HCT116 (cell line): ENCODE measurements around the gene CENPT. TPM values are rescaled to one million over a fixed set of nuclear protein-coding genes. Genes with fewer than 3 reads are reported as not detected.

ENCODE experiments used
- ATAC-seq: fragments of 200-7000 bp; cut with Tn5 transposase; 2 replicates; pipeline ENCODE4 v1.9.1; 2020; ENCODE audit warnings: mild to moderate bottlenecking, moderate library complexity
- BruUV-seq: library from RNA; stranded (reverse); fragments of 400-500 nt; replicated peaks from 2 replicates; lab custom pipeline; 2021; lab: Mats Ljungman, UMichigan
- CTCF ChIA-PET: fragments of 300-600 bp; sonication (Branson Sonifier 250); formaldehyde crosslinking; loops from one replicate; lab custom pipeline; 2021; ENCODE audit warnings: antibody characterized with exemption; lab: Charles Lee
- POLR2A ChIA-PET: fragments of 300-600, 350-600 bp; sonication (Branson Sonifier 250); formaldehyde crosslinking; loops from one replicate; lab custom pipeline; 2021; ENCODE audit warnings: antibody characterized with exemption; lab: Charles Lee
- RAD21 ChIA-PET, 2 experiments: fragments of 300-600 bp; sonication (Branson Sonifier 250); formaldehyde crosslinking; loops; one replicate each; lab custom pipeline; 2023; ENCODE audit warnings: low total read pairs in 2 of 2; ENCODE audit not compliant: uncharacterized antibody in 2 of 2, unreplicated experiment in 2 of 2, low non-redundant PET in 1 of 2; lab: Charles Lee
- DNase-seq: peaks from one replicate; pipeline ENCODE4 v3.0.0-alpha.2; 2010; ENCODE audit warnings: low read depth, low spot score
- H2AFZ ChIP-seq: fragments of 200-600 bp; shearing (Covaris generic), sonication (generic); 2 replicates; pipeline ENCODE4 v1.6.1; 2017; ENCODE audit warnings: low read depth, mixed run types, mixed read lengths, antibody characterized with exemption, low read length; ENCODE audit not compliant: poor library complexity, severe bottlenecking
- H3K27ac ChIP-seq: 2 replicates; pipeline ENCODE4 v1.5.1; 2012; ENCODE audit warnings: low read depth, low read length
- H3K27me3 ChIP-seq: fragments of 200-600 bp; sonication (generic); 2 replicates; pipeline ENCODE4 v1.6.1; 2016; ENCODE audit warnings: mixed run types, low read length, mixed read lengths; ENCODE audit not compliant: insufficient read depth
- H3K36me3 ChIP-seq, 2 experiments: fragments of 200-500 bp in 1 of 2; fragments of 200-600 bp in 1 of 2; sonication (Bioruptor generic) in 1 of 2; sonication (generic) in 1 of 2; 2 replicates each; pipeline versions ENCODE4 v1.5.1 to v1.6.1; 2014 to 2016; ENCODE audit warnings: low read length in 2 of 2, inconsistent platforms in 1 of 2, mixed read lengths in 1 of 2, mixed run types in 1 of 2; ENCODE audit not compliant: insufficient read depth in 2 of 2, control insufficient read depth in 1 of 2
- H3K4me1 ChIP-seq, 2 experiments: fragments of 200-600 bp in 1 of 2; sonication (generic) in 1 of 2; 2 replicates each; pipeline versions ENCODE4 v1.5.1 to v1.6.1; 2012 to 2017; ENCODE audit warnings: low read length in 2 of 2, inconsistent platforms in 1 of 2, mild to moderate bottlenecking in 1 of 2, mixed read lengths in 1 of 2, mixed run types in 1 of 2, moderate library complexity in 1 of 2; ENCODE audit not compliant: insufficient read depth in 2 of 2, control insufficient read depth in 1 of 2
- H3K4me2 ChIP-seq: fragments of 200-600 bp; sonication (generic); 2 replicates; pipeline ENCODE4 v1.6.1; 2017; ENCODE audit warnings: mixed run types, low read length, mixed read lengths
- H3K4me3 ChIP-seq, 2 experiments: fragments of 200-600 bp in 1 of 2; sonication (generic) in 1 of 2; replicated peaks in 1 of 2; 2 replicates each; pipeline ENCODE4 v1.5.1; 2011 to 2016; ENCODE audit warnings: low read length in 2 of 2, control low read depth in 1 of 2, low read depth in 1 of 2, mild to moderate bottlenecking in 1 of 2, mixed read lengths in 1 of 2, mixed run types in 1 of 2
- H3K79me2 ChIP-seq: fragments of 200-600 bp; sonication (generic); 2 replicates; pipeline ENCODE4 v1.6.1; 2017; ENCODE audit warnings: mild to moderate bottlenecking, mixed run types, low read length, moderate library complexity, mixed read lengths; ENCODE audit not compliant: insufficient read depth
- H3K9ac ChIP-seq: fragments of 200-600 bp; sonication (generic); 2 replicates; pipeline ENCODE4 v1.6.1; 2016; ENCODE audit warnings: low read length, mixed read lengths
- H3K9me2 ChIP-seq: fragments of 200-600 bp; sonication (generic), shearing (Covaris generic); 2 replicates; pipeline ENCODE4 v1.6.1; 2017; ENCODE audit warnings: mixed run types, mild to moderate bottlenecking, moderate library complexity; ENCODE audit not compliant: insufficient read depth
- H3K9me3 ChIP-seq, 2 experiments: fragments of 200-500 bp in 1 of 2; fragments of 200-600 bp in 1 of 2; sonication (Bioruptor generic) in 1 of 2; sonication (generic) in 1 of 2; 2 replicates each; pipeline ENCODE4 v1.6.1; 2014 to 2017; ENCODE audit warnings: low read length in 2 of 2, mixed read lengths in 2 of 2, inconsistent platforms in 1 of 2, low read depth in 1 of 2, mild to moderate bottlenecking in 1 of 2, mixed run types in 1 of 2, moderate library complexity in 1 of 2; ENCODE audit not compliant: control insufficient read depth in 1 of 2, insufficient read depth in 1 of 2
- H4K20me1 ChIP-seq: fragments of 200-600 bp; sonication (generic), shearing (Covaris generic); 2 replicates; pipeline ENCODE4 v1.6.1; 2017; ENCODE audit warnings: mixed run types, mild to moderate bottlenecking, moderate library complexity; ENCODE audit not compliant: insufficient read depth
- ATF3 ChIP-seq: IDR thresholded peaks from 2 replicates; pipeline ENCODE4 v1.6.1; 2012
- CBX3 ChIP-seq: IDR thresholded peaks from 2 replicates; pipeline ENCODE4 v1.6.1; 2012; ENCODE audit warnings: low read depth
- CTCF ChIP-seq, 3 experiments: fragments of 200-600 bp in 1 of 3; sonication (generic) in 1 of 3; IDR thresholded peaks in 2 of 3; conservative IDR thresholded peaks in 1 of 3; 2 replicates each; pipeline ENCODE4 v1.5.1; 2012 to 2017; ENCODE audit warnings: low read depth in 2 of 3, low read length in 2 of 3, antibody characterized with exemption in 1 of 3, borderline replicate concordance in 1 of 3, control low read depth in 1 of 3, mild to moderate bottlenecking in 1 of 3, mixed read lengths in 1 of 3, mixed run types in 1 of 3, moderate library complexity in 1 of 3; ENCODE audit not compliant: insufficient read depth in 1 of 3
- EGR1 ChIP-seq: IDR thresholded peaks from 2 replicates; pipeline ENCODE4 v1.6.1; 2012; ENCODE audit warnings: low read depth
- EZH2phosphoT487 ChIP-seq: fragments of 200-600 bp; IDR thresholded peaks from 2 replicates; pipeline ENCODE4 v1.6.1; 2018; ENCODE audit warnings: antibody characterized with exemption, borderline replicate concordance
- JUND ChIP-seq: IDR thresholded peaks from 2 replicates; pipeline ENCODE4 v1.6.1; 2012
- POLR2A ChIP-seq: IDR thresholded peaks from 2 replicates; pipeline ENCODE4 v1.7.0; 2011; ENCODE audit warnings: borderline replicate concordance; ENCODE audit not compliant: insufficient read depth, insufficient read length; ENCODE audit errors: extremely low read depth
- RAD21 ChIP-seq: IDR thresholded peaks from 2 replicates; pipeline ENCODE4 v1.6.1; 2012; ENCODE audit warnings: low read depth, mild to moderate bottlenecking
- REST ChIP-seq: IDR thresholded peaks from 2 replicates; pipeline ENCODE4 v1.6.1; 2012; ENCODE audit warnings: low read depth
- SIN3A ChIP-seq: IDR thresholded peaks from 2 replicates; pipeline ENCODE4 v1.6.1; 2012; ENCODE audit warnings: low read depth
- SP1 ChIP-seq: IDR thresholded peaks from 2 replicates; pipeline ENCODE4 v1.6.1; 2012; ENCODE audit warnings: low read depth
- SRF ChIP-seq: IDR thresholded peaks from 2 replicates; pipeline ENCODE4 v1.6.1; 2012; ENCODE audit warnings: low read depth
- TCF7L2 ChIP-seq: IDR thresholded peaks from 2 replicates; pipeline ENCODE4 v1.7.0; 2011; ENCODE audit warnings: borderline replicate concordance, inconsistent platforms; ENCODE audit not compliant: insufficient read depth, insufficient read length; ENCODE audit errors: extremely low read depth
- ZNF274 ChIP-seq: fragments of 200-500 bp; sonication (Bioruptor generic); IDR thresholded peaks from 2 replicates; pipeline ENCODE4 v1.6.1; 2014; ENCODE audit warnings: mild to moderate bottlenecking, low read depth, low read length, inconsistent platforms
- intact Hi-C: fragments of 100-400 bp; cut with micrococcal nuclease; formaldehyde crosslinking; loops from 2 replicates; pipeline ENCODE4 v1.10.0; 2022
- total RNA-seq: library from RNA; stranded (reverse); gene quantifications from one replicate; pipeline ENCODE4 v1.2.1, GENCODE V29; 2021; ENCODE audit not compliant: unreplicated experiment
- TF ChIP-seq, protein P1 (sequence below): IDR thresholded peaks from 2 replicates; pipeline ENCODE4 v1.6.1; 2011; ENCODE audit warnings: mild to moderate bottlenecking, low read length, moderate library complexity; ENCODE audit not compliant: insufficient replicate concordance; ENCODE audit errors: extremely low read depth
- TF ChIP-seq, protein P2 (sequence below): IDR thresholded peaks from 2 replicates; pipeline ENCODE4 v1.6.1; 2012

CENPT gene
- total RNA-seq, 1 experiment from 2014 or later: 40.5 TPM

GRCh38 chr16:67869653-67870052 lies 22.2 kb upstream of the CENPT start:
- TF ChIP-seq SP1: no peak
- TF ChIP-seq TCF7L2: no peak
- TF ChIP-seq, protein P1, sequence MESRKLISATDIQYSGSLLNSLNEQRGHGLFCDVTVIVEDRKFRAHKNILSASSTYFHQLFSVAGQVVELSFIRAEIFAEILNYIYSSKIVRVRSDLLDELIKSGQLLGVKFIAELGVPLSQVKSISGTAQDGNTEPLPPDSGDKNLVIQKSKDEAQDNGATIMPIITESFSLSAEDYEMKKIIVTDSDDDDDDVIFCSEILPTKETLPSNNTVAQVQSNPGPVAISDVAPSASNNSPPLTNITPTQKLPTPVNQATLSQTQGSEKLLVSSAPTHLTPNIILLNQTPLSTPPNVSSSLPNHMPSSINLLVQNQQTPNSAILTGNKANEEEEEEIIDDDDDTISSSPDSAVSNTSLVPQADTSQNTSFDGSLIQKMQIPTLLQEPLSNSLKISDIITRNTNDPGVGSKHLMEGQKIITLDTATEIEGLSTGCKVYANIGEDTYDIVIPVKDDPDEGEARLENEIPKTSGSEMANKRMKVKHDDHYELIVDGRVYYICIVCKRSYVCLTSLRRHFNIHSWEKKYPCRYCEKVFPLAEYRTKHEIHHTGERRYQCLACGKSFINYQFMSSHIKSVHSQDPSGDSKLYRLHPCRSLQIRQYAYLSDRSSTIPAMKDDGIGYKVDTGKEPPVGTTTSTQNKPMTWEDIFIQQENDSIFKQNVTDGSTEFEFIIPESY: no peak
- TF ChIP-seq REST: no peak
- no peak for TF ChIP-seq RAD21
- no peak for TF ChIP-seq ATF3
- TF ChIP-seq CBX3: no peak
- TF ChIP-seq ZNF274: no peak
- TF ChIP-seq POLR2A: no peak
- TF ChIP-seq, protein P2, sequence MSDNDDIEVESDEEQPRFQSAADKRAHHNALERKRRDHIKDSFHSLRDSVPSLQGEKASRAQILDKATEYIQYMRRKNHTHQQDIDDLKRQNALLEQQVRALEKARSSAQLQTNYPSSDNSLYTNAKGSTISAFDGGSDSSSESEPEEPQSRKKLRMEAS: no peak
- TF ChIP-seq SIN3A: no peak
- TF ChIP-seq SRF: no peak
- no peak for TF ChIP-seq CTCF (IDR thresholded peaks at IDR 0.05 in 2 of 3, conservative IDR thresholded peaks at IDR 0.05 in 1 of 3; ENCODE audit: borderline replicate concordance in 1 of 3, insufficient read depth in 1 of 3, low read depth in 2 of 3, low read length in 2 of 3)
- no peak for TF ChIP-seq EZH2phosphoT487
- TF ChIP-seq EGR1: no peak
- TF ChIP-seq JUND: no peak
- Histone ChIP-seq H3K36me3 (peaks cover 33 to 36% of the 10 kb centered on the region in 2 experiments; a peak in 3 of 4 replicates), H3K27me3 (no peaks in the 10 kb centered on the region), H3K4me1 (peaks cover 7 to 20% of the 10 kb centered on the region in 2 experiments), H3K9me2 (no peaks in the 10 kb centered on the region), H3K79me2 (peaks cover 36% of the 10 kb centered on the region), H4K20me1 (no peaks in the 10 kb centered on the region), H3K4me3 (no peak overlapping the region), H3K9me3 (no peaks in the 10 kb centered on the region), H3K9ac (no peak overlapping the region), H3K27ac (peak overlapping the region; percentile 25; the same call in 1 of the 2 replicates), H2AFZ (no peak overlapping the region), H3K4me2 (no peak overlapping the region)
- intact Hi-C loops: no loop called here
- CTCF ChIA-PET: no interaction called here
- RAD21 ChIA-PET: no interaction called here
- POLR2A ChIA-PET: no interaction called here
- DNase-seq (no peak), ATAC-seq (no peak)
- BruUV-seq: no TSS peak
